CD14-positive monocyte (primary cell): ENCODE data around the gene MED12L. TPM values are rescaled to one million over a fixed set of nuclear protein-coding genes. Genes with fewer than 3 reads are reported as not detected.

Experiments
- DNase-seq, 3 donors: peaks; one replicate each; pipeline ENCODE4 v3.0.0-alpha.2; 2011 to 2022
- H2AFZ ChIP-seq: 2 replicates; pipeline ENCODE4 v1.6.0; 2012; ENCODE audit warnings: mild to moderate bottlenecking, low read depth, low read length, inconsistent platforms; ENCODE audit not compliant: insufficient read depth, poor library complexity, severe bottlenecking
- H3K27ac ChIP-seq, 2 donors: 1 replicate in 1 of 2; 2 replicates in 1 of 2; pipeline ENCODE4 v1.5.1; 2012 to 2013; ENCODE audit warnings: low read length in 2 of 2, control low read depth in 1 of 2, inconsistent platforms in 1 of 2, low read depth in 1 of 2, mild to moderate bottlenecking in 1 of 2
- H3K27me3 ChIP-seq, 2 donors: one replicate each; pipeline versions ENCODE4 v1.6.0 to v1.6.1; 2011 to 2013; ENCODE audit warnings: low read length in 2 of 2; ENCODE audit not compliant: control insufficient read depth in 2 of 2, insufficient read depth in 2 of 2
- H3K36me3 ChIP-seq, 2 donors: replicated peaks in 1 of 2; 1 replicate in 1 of 2; 2 replicates in 1 of 2; pipeline versions ENCODE4 v1.5.1 to v1.6.1; 2012 to 2013; ENCODE audit warnings: low read length in 2 of 2, control low read depth in 1 of 2, inconsistent platforms in 1 of 2, mild to moderate bottlenecking in 1 of 2; ENCODE audit not compliant: insufficient read depth in 2 of 2, control insufficient read depth in 1 of 2
- H3K4me1 ChIP-seq, 2 donors: 1 replicate in 1 of 2; 2 replicates in 1 of 2; pipeline versions ENCODE4 v1.5.1 to v1.6.1; 2012 to 2013; ENCODE audit warnings: low read length in 2 of 2, control low read depth in 1 of 2, inconsistent platforms in 1 of 2, mild to moderate bottlenecking in 1 of 2, moderate library complexity in 1 of 2; ENCODE audit not compliant: insufficient read depth in 2 of 2, control insufficient read depth in 1 of 2
- H3K4me2 ChIP-seq: replicated peaks from 2 replicates; pipeline ENCODE3; 2012; ENCODE audit warnings: low read length, moderate library complexity, mild to moderate bottlenecking; ENCODE audit not compliant: poor library complexity, severe bottlenecking; ENCODE audit errors: extremely low read depth
- H3K4me3 ChIP-seq, 3 experiments: fragments of 200-600 bp in 1 of 3; sonication (generic) in 1 of 3; replicated peaks in 1 of 3; 1 replicate in 2 of 3; 2 replicates in 1 of 3; pipeline ENCODE4 v1.5.1; 2011 to 2013; ENCODE audit warnings: low read length in 3 of 3, mild to moderate bottlenecking in 3 of 3, control low read depth in 2 of 3, low read depth in 2 of 3, inconsistent platforms in 1 of 3, moderate library complexity in 1 of 3
- H3K79me2 ChIP-seq: 2 replicates; pipeline ENCODE4 v1.6.0; 2012; ENCODE audit warnings: mild to moderate bottlenecking, control low read depth, inconsistent platforms, low read length, moderate library complexity; ENCODE audit not compliant: insufficient read depth
- H3K9ac ChIP-seq: 2 replicates; pipeline ENCODE4 v1.6.0; 2017; ENCODE audit warnings: low read length, mild to moderate bottlenecking; ENCODE audit not compliant: insufficient read depth, poor library complexity, severe bottlenecking
- H3K9me3 ChIP-seq, 2 donors: replicated peaks in 1 of 2; 1 replicate in 1 of 2; 2 replicates in 1 of 2; pipeline versions ENCODE4 v1.5.1 to v1.6.1; 2012 to 2013; ENCODE audit warnings: low read length in 2 of 2, control low read depth in 1 of 2; ENCODE audit not compliant: control insufficient read depth in 1 of 2, insufficient read depth in 1 of 2
- H4K20me1 ChIP-seq: 2 replicates; pipeline ENCODE4 v1.6.0; 2012; ENCODE audit warnings: mild to moderate bottlenecking, low read length, control low read depth, moderate library complexity; ENCODE audit not compliant: insufficient read depth
- H3K27ac Mint-ChIP-seq, 7 donors: one replicate each; pipeline ENCODE4 v1.8.0; 2020; ENCODE audit warnings: mild to moderate bottlenecking in 7 of 7, mixed read lengths in 7 of 7, moderate library complexity in 6 of 7, inconsistent platforms in 2 of 7
- H3K27me3 Mint-ChIP-seq, 3 donors: one replicate each; pipeline ENCODE4 v1.8.0; 2021 to 2022; ENCODE audit warnings: low read depth in 3 of 3, mild to moderate bottlenecking in 3 of 3, mixed read lengths in 3 of 3, moderate library complexity in 3 of 3, inconsistent platforms in 1 of 3
- H3K36me3 Mint-ChIP-seq, 2 donors: one replicate each; pipeline ENCODE4 v1.8.0; 2020; ENCODE audit warnings: mixed read lengths in 2 of 2, inconsistent platforms in 1 of 2, mild to moderate bottlenecking in 1 of 2
- H3K4me1 Mint-ChIP-seq: one replicate; pipeline ENCODE4 v1.8.0; 2020; ENCODE audit warnings: mild to moderate bottlenecking, mixed read lengths
- H3K4me3 Mint-ChIP-seq, 2 donors: one replicate each; pipeline ENCODE4 v1.8.0; 2020; ENCODE audit warnings: mild to moderate bottlenecking in 2 of 2, mixed read lengths in 2 of 2, moderate library complexity in 1 of 2
- H3K9me3 Mint-ChIP-seq, 7 donors: one replicate each; pipeline ENCODE4 v1.8.0; 2020 to 2022; ENCODE audit warnings: mixed read lengths in 7 of 7, mild to moderate bottlenecking in 6 of 7, moderate library complexity in 6 of 7, inconsistent platforms in 2 of 7
- CTCF ChIP-seq: fragments of 200-600 bp; IDR thresholded peaks from one replicate; pipeline ENCODE4 v1.8.0; 2022; ENCODE audit warnings: antibody characterized with exemption, mild to moderate bottlenecking
- WGBS: methylation state at CpG from one replicate; pipeline ENCODE4 v1.1.5; 2013; ENCODE audit warnings: missing lambda C conversion rate; ENCODE audit not compliant: insufficient coverage; 5-methylcytosine and 5-hydroxymethylcytosine counted together
- intact Hi-C, 2 donors: fragments of 100-400 bp; cut with micrococcal nuclease; formaldehyde crosslinking; loops; one replicate each; pipeline versions ENCODE4 v1.15.0 to v1.15.1; 2023
- polyA plus RNA-seq, 3 donors: library from polyadenylated mRNA; depleted of rRNA in 1 of 3; unstranded in 2 of 3; stranded (reverse) in 1 of 3; fragments of 300-500 nt in 2 of 3; fragments of >200 nt in 1 of 3; fragmentation: Illumina TruSeq in 2 of 3; gene quantifications; 1 replicate in 2 of 3; 2 replicates in 1 of 3; pipeline ENCODE4 v1.2.3, GENCODE V29; 2012 to 2021

The MED12L gene
- polyA plus RNA-seq, 3 donors = 0.12 to 0.29 TPM; not detected in 1

GRCh38 chr3:151283387-151283786, 197.9 kb downstream of the MED12L start:
- Mint-ChIP-seq H3K36me3 (no peaks in the 10 kb centered on the region), H3K27me3 (peaks cover 0 to 2% (median 0%) of the 10 kb centered on the region in 3 donors), H3K27ac (no peak overlapping the region), H3K9me3 (peaks cover 0 to 4% (median 0%) of the 10 kb centered on the region in 7 donors), H3K4me3 (no peak overlapping the region), H3K4me1 (peaks cover 17% of the 10 kb centered on the region)
- Histone ChIP-seq H3K9ac (no peak overlapping the region), H3K4me1 (peaks cover 19 to 20% of the 10 kb centered on the region in 2 donors), H4K20me1 (no peaks in the 10 kb centered on the region), H3K9me3 (no peaks in the 10 kb centered on the region), H2AFZ (no peak overlapping the region), H3K4me3 (no peak overlapping the region), H3K4me2 (no peak overlapping the region), H3K36me3 (no peaks in the 10 kb centered on the region), H3K79me2 (no peaks in the 10 kb centered on the region), H3K27ac (no peak overlapping the region), H3K27me3 (no peaks in the 10 kb centered on the region)
- no CpG with 5 or more reads among the region's 4 CpGs for WGBS
- intact Hi-C loops = loop anchor here (2.0 to 5.0 kb wide), 3 partner anchors 55 to 116 kb away; no protein-coding TSS in a partner anchor
- DNase-seq = no peak
- TF ChIP-seq CTCF = no peak

- no peaks in the 10 kb centered on the region for H3K27me3 Mint-ChIP-seq
- H3K4me3 Mint-ChIP-seq = no peak overlapping the region
- intact Hi-C loops = loop anchor here (2.0 to 5.0 kb wide), 3 partner anchors 55 to 117 kb away; no protein-coding TSS in a partner anchor
- peaks cover 11% of the 10 kb centered on the region for H3K4me1 Mint-ChIP-seq
- no peaks in the 10 kb centered on the region for H4K20me1 ChIP-seq
- H3K9ac ChIP-seq = no peak overlapping the region
- H3K27me3 ChIP-seq = no peaks in the 10 kb centered on the region
- DNase-seq = no peak
- no peak overlapping the region for H3K4me2 ChIP-seq
- H2AFZ ChIP-seq = no peak overlapping the region
- H3K4me3 ChIP-seq = no peak overlapping the region
- WGBS = 5% methylated on average over 2 of the region's 5 CpGs
- H3K27ac Mint-ChIP-seq = no peak overlapping the region
- no peak overlapping the region for H3K27ac ChIP-seq
- H3K9me3 Mint-ChIP-seq = peaks cover 0 to 4% (median 0%) of the 10 kb centered on the region in 7 donors
- no peaks in the 10 kb centered on the region for H3K36me3 Mint-ChIP-seq
- no peaks in the 10 kb centered on the region for H3K9me3 ChIP-seq
- peaks cover 13 to 14% of the 10 kb centered on the region in 2 donors for H3K4me1 ChIP-seq
- TF ChIP-seq CTCF = no peak
- no peaks in the 10 kb centered on the region for H3K36me3 ChIP-seq
- H3K79me2 ChIP-seq = no peaks in the 10 kb centered on the region
Measured at GRCh38 chr3:151283907-151284461, 198.5 kb downstream of the MED12L start.
